ENCODE results near the gene SPSB4.

DNA sequence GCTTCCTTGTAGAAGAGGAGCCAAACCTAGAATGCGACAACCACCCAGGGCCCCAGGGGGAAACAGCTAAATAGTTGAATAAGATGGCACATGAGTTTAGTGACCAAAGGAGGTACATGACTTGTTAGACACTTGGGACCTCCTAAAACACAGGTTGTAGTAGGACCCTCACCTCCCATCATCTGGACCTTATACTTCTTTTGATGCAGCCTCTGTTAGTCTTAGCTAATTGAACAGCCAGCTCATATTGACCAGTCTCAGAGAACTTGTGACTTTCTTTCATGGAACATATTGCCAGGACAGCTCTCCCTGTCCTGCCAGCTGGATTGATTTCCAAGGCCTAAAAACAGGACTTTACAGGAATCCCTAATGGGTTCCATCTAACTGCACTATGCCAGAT, 45.0 kb downstream of the SPSB4 start:
- TF ChIP-seq, protein P1, sequence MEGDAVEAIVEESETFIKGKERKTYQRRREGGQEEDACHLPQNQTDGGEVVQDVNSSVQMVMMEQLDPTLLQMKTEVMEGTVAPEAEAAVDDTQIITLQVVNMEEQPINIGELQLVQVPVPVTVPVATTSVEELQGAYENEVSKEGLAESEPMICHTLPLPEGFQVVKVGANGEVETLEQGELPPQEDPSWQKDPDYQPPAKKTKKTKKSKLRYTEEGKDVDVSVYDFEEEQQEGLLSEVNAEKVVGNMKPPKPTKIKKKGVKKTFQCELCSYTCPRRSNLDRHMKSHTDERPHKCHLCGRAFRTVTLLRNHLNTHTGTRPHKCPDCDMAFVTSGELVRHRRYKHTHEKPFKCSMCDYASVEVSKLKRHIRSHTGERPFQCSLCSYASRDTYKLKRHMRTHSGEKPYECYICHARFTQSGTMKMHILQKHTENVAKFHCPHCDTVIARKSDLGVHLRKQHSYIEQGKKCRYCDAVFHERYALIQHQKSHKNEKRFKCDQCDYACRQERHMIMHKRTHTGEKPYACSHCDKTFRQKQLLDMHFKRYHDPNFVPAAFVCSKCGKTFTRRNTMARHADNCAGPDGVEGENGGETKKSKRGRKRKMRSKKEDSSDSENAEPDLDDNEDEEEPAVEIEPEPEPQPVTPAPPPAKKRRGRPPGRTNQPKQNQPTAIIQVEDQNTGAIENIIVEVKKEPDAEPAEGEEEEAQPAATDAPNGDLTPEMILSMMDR (IDR thresholded peaks at IDR 0.05): no peak
- TF ChIP-seq ZFX (IDR thresholded peaks at IDR 0.05; ENCODE audit: borderline replicate concordance): no peak
